H9 (cell line): ENCODE measurements around the gene TMEM252. TPM values are rescaled to one million over a fixed set of nuclear protein-coding genes. Genes with fewer than 3 reads are reported as not detected.

Source experiments
- DNase-seq: peaks from one replicate; pipeline ENCODE4 v3.0.0-alpha.2; 2017
- H2AFZ ChIP-seq: one replicate; pipeline ENCODE4 v1.6.1; 2013; ENCODE audit warnings: mild to moderate bottlenecking, low read length, control low read depth, moderate library complexity
- H2AK5ac ChIP-seq: 2 replicates; pipeline ENCODE4 v1.6.1; 2013; ENCODE audit warnings: low read length, control low read depth, mixed read lengths; ENCODE audit not compliant: insufficient read length
- H2BK120ac ChIP-seq: one replicate; pipeline ENCODE4 v1.6.1; 2013; ENCODE audit warnings: low read depth, mild to moderate bottlenecking, low read length, control low read depth, inconsistent platforms; ENCODE audit not compliant: poor library complexity, severe bottlenecking
- H2BK12ac ChIP-seq: 2 replicates; pipeline ENCODE4 v1.6.1; 2013; ENCODE audit warnings: low read length, control low read depth, mixed read lengths, low read depth; ENCODE audit not compliant: insufficient read length
- H2BK15ac ChIP-seq: 2 replicates; pipeline ENCODE4 v1.6.1; 2013; ENCODE audit warnings: low read depth, low read length, control low read depth
- H2BK20ac ChIP-seq: one replicate; pipeline ENCODE4 v1.6.1; 2013; ENCODE audit warnings: low read depth, mild to moderate bottlenecking, low read length, control low read depth, inconsistent platforms; ENCODE audit not compliant: poor library complexity, severe bottlenecking
- H2BK5ac ChIP-seq: 2 replicates; pipeline ENCODE4 v1.6.1; 2013; ENCODE audit warnings: low read length, control low read depth, mixed read lengths; ENCODE audit not compliant: insufficient read length
- H3K14ac ChIP-seq: 2 replicates; pipeline ENCODE4 v1.6.1; 2013; ENCODE audit warnings: low read length, control low read depth; ENCODE audit not compliant: insufficient read depth
- H3K18ac ChIP-seq: 2 replicates; pipeline ENCODE4 v1.6.1; 2013; ENCODE audit warnings: low read depth, mild to moderate bottlenecking, mixed read lengths, low read length, control low read depth; ENCODE audit not compliant: insufficient read length
- H3K23ac ChIP-seq: 2 replicates; pipeline ENCODE4 v1.6.1; 2013; ENCODE audit warnings: low read length, control low read depth, mixed read lengths, low read depth; ENCODE audit not compliant: insufficient read length
- H3K23me2 ChIP-seq: 2 replicates; pipeline ENCODE4 v1.6.1; 2013; ENCODE audit warnings: low read depth, mild to moderate bottlenecking, mixed read lengths, low read length, control low read depth; ENCODE audit not compliant: insufficient read length, poor library complexity, severe bottlenecking
- H3K27ac ChIP-seq: 2 replicates; pipeline ENCODE4 v1.5.1; 2013; ENCODE audit warnings: low read length, control low read depth, mixed read lengths, low read depth; ENCODE audit not compliant: insufficient read length
- H3K27me3 ChIP-seq: 2 replicates; pipeline ENCODE4 v1.6.1; 2013; ENCODE audit warnings: low read length, control low read depth, inconsistent platforms; ENCODE audit not compliant: insufficient read depth
- H3K4ac ChIP-seq: 2 replicates; pipeline ENCODE4 v1.6.1; 2013; ENCODE audit warnings: low read depth, mild to moderate bottlenecking, control low read depth, inconsistent platforms, low read length, moderate library complexity
- H3K4me1 ChIP-seq: 2 replicates; pipeline ENCODE4 v1.6.1; 2013; ENCODE audit warnings: low read length, control low read depth, inconsistent platforms; ENCODE audit not compliant: insufficient read depth
- H3K4me2 ChIP-seq: 2 replicates; pipeline ENCODE4 v1.6.1; 2013; ENCODE audit warnings: low read length, control low read depth, mixed read lengths; ENCODE audit not compliant: insufficient read length, insufficient read depth
- H3K56ac ChIP-seq: 2 replicates; pipeline ENCODE4 v1.6.1; 2013; ENCODE audit warnings: low read depth, mild to moderate bottlenecking, mixed read lengths, low read length, control low read depth; ENCODE audit not compliant: insufficient read length
- H3K79me1 ChIP-seq: 2 replicates; pipeline ENCODE4 v1.6.1; 2013; ENCODE audit warnings: low read depth, mild to moderate bottlenecking, moderate library complexity, low read length, control low read depth, inconsistent platforms; ENCODE audit not compliant: insufficient read depth, poor library complexity, severe bottlenecking
- H3K79me2 ChIP-seq: 2 replicates; pipeline ENCODE4 v1.6.1; 2013; ENCODE audit warnings: low read length, control low read depth, inconsistent platforms; ENCODE audit not compliant: insufficient read depth
- H3K9ac ChIP-seq: 2 replicates; pipeline ENCODE4 v1.6.1; 2013; ENCODE audit warnings: low read length, control low read depth, mixed read lengths; ENCODE audit not compliant: insufficient read length; ENCODE audit errors: extremely low read depth
- H3K9me3 ChIP-seq: one replicate; pipeline ENCODE4 v1.6.1; 2013; ENCODE audit warnings: low read depth, low read length, inconsistent platforms; ENCODE audit not compliant: control insufficient read depth
- H3T11ph ChIP-seq: one replicate; pipeline ENCODE4 v1.6.1; 2013; ENCODE audit warnings: mild to moderate bottlenecking, low read length, control low read depth, inconsistent platforms
- H4K20me1 ChIP-seq: one replicate; pipeline ENCODE4 v1.6.1; 2013; ENCODE audit not compliant: control insufficient read depth, insufficient read length, insufficient read depth
- H4K5ac ChIP-seq: 2 replicates; pipeline ENCODE4 v1.6.1; 2013; ENCODE audit warnings: low read depth, mild to moderate bottlenecking, mixed read lengths, low read length, control low read depth; ENCODE audit not compliant: insufficient read length
- H4K8ac ChIP-seq: replicated peaks from 2 replicates; pipeline ENCODE4 v1.6.1; 2013; ENCODE audit warnings: low read length, control low read depth, mixed read lengths, low read depth; ENCODE audit not compliant: insufficient read length
- H4K91ac ChIP-seq: 2 replicates; pipeline ENCODE4 v1.6.1; 2013; ENCODE audit warnings: low read depth, mild to moderate bottlenecking, moderate library complexity, mixed read lengths, low read length, control low read depth; ENCODE audit not compliant: insufficient read length
- H3K27ac Mint-ChIP-seq, 3 experiments: 2 replicates in 2 of 3; 3 replicates in 1 of 3; pipeline ENCODE4 v1.8.0; 2020 to 2021; ENCODE audit warnings: mixed read lengths in 3 of 3, mild to moderate bottlenecking in 1 of 3, moderate library complexity in 1 of 3
- H3K27me3 Mint-ChIP-seq: 2 replicates; pipeline ENCODE4 v1.8.0; 2021; ENCODE audit warnings: low read depth, mild to moderate bottlenecking, moderate library complexity, mixed read lengths
- H3K36me3 Mint-ChIP-seq, 3 experiments: 2 replicates in 2 of 3; 3 replicates in 1 of 3; pipeline ENCODE4 v1.8.0; 2020 to 2021; ENCODE audit warnings: low read depth in 3 of 3, mixed read lengths in 3 of 3; ENCODE audit not compliant: insufficient read depth in 1 of 3
- H3K4me1 Mint-ChIP-seq, 2 experiments: 2 replicates each; pipeline ENCODE4 v1.8.0; 2020; ENCODE audit warnings: mixed read lengths in 2 of 2
- H3K4me3 Mint-ChIP-seq, 2 experiments: 2 replicates in 1 of 2; 3 replicates in 1 of 2; pipeline ENCODE4 v1.8.0; 2020 to 2021; ENCODE audit warnings: mild to moderate bottlenecking in 2 of 2, mixed read lengths in 2 of 2, moderate library complexity in 1 of 2
- H3K9me3 Mint-ChIP-seq, 2 experiments: 2 replicates in 1 of 2; 3 replicates in 1 of 2; pipeline ENCODE4 v1.8.0; 2020; ENCODE audit warnings: mild to moderate bottlenecking in 2 of 2, mixed read lengths in 2 of 2, moderate library complexity in 1 of 2
- WGBS: extraction: QIAGEN DNeasy Blood & Tissue Kit; methylation state at CpG from one replicate; pipeline ENCODE4 v1.1.7; 2013; ENCODE audit warnings: missing lambda C conversion rate, low lambda C conversion rate, mixed read lengths; ENCODE audit not compliant: insufficient read length; ENCODE audit errors: extremely low coverage; 5-methylcytosine and 5-hydroxymethylcytosine counted together
- total RNA-seq: library from RNA; stranded (reverse); gene quantifications from 2 replicates; pipeline ENCODE4 v1.2.1, GENCODE V29; 2021
- TF ChIP-seq, protein P1 (sequence below): fragments of 200-600 bp; sonication (generic); conservative IDR thresholded peaks from 3 replicates; pipeline ENCODE4 v1.8.0; 2021; ENCODE audit warnings: antibody characterized with exemption, mild to moderate bottlenecking

TMEM252 gene
- total RNA-seq, 1 experiment from 2014 or later, result not detected

DNA sequence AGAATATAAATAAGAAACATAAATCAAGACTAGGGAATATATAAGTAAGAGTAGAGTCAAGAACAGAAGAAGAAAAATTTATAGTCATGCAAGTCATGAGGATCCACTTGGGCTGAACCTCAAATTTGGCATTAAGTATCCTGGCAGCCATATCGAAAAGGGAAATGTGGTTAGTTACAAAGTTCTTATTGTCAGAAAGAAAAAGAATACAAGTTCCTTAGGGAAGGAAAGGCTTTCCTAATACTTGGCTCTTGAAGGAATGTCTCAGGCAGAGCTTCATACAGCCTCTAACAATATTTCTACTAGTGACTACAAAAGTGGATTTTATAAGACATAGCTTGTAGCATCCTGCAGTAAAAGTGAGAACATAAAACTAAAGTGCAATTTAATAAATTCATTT, 45.4 kb downstream of the TMEM252 start:
- H3K4me3 Mint-ChIP-seq, result no peak overlapping the region

More for the DNA sequence above, 45.4 kb downstream of the TMEM252 start:
- no peak overlapping the region for H3K27ac Mint-ChIP-seq
- H3K27me3 Mint-ChIP-seq, result peaks cover 100% of the 10 kb centered on the region
- TF ChIP-seq, protein P1, sequence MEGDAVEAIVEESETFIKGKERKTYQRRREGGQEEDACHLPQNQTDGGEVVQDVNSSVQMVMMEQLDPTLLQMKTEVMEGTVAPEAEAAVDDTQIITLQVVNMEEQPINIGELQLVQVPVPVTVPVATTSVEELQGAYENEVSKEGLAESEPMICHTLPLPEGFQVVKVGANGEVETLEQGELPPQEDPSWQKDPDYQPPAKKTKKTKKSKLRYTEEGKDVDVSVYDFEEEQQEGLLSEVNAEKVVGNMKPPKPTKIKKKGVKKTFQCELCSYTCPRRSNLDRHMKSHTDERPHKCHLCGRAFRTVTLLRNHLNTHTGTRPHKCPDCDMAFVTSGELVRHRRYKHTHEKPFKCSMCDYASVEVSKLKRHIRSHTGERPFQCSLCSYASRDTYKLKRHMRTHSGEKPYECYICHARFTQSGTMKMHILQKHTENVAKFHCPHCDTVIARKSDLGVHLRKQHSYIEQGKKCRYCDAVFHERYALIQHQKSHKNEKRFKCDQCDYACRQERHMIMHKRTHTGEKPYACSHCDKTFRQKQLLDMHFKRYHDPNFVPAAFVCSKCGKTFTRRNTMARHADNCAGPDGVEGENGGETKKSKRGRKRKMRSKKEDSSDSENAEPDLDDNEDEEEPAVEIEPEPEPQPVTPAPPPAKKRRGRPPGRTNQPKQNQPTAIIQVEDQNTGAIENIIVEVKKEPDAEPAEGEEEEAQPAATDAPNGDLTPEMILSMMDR, result no peak
- Histone ChIP-seq H3K79me2 (no peaks in the 10 kb centered on the region), H3K56ac (no peak overlapping the region), H2BK15ac (no peak overlapping the region), H3K4ac (no peak overlapping the region), H3T11ph (no peak overlapping the region), H3K4me2 (no peak overlapping the region), H2BK5ac (no peak overlapping the region), H2AK5ac (no peak overlapping the region), H3K9me3 (no peaks in the 10 kb centered on the region), H3K23me2 (no peaks in the 10 kb centered on the region), H3K9ac (no peak overlapping the region), H4K20me1 (no peaks in the 10 kb centered on the region), H3K27ac (no peak overlapping the region), H3K27me3 (peaks cover under 1% of the 10 kb centered on the region; the same call in 1 of the 2 replicates), H3K18ac (no peak overlapping the region), H3K4me1 (no peaks in the 10 kb centered on the region), H2BK12ac (no peak overlapping the region), H2AFZ (no peak overlapping the region), H3K23ac (no peak overlapping the region), H4K8ac (no peak overlapping the region), H3K79me1 (no peaks in the 10 kb centered on the region), H4K91ac (no peak overlapping the region), H2BK120ac (no peak overlapping the region), H2BK20ac (no peak overlapping the region), H3K14ac (no peak overlapping the region), H4K5ac (no peak overlapping the region)
- H3K4me1 Mint-ChIP-seq, result no peaks in the 10 kb centered on the region
- no CpG with 5 or more reads among the region's 1 CpG for WGBS
- H3K9me3 Mint-ChIP-seq, result no peaks in the 10 kb centered on the region
- no peak for DNase-seq
- H3K36me3 Mint-ChIP-seq, result no peaks in the 10 kb centered on the region
